ENCODE data around the gene OBSCN.
"Not testable (repeated sequence)": the region's sequence is repeated elsewhere in the genome, so short reads cannot be mapped to it uniquely, and the experiment has no call there.

The OBSCN gene

DNA sequence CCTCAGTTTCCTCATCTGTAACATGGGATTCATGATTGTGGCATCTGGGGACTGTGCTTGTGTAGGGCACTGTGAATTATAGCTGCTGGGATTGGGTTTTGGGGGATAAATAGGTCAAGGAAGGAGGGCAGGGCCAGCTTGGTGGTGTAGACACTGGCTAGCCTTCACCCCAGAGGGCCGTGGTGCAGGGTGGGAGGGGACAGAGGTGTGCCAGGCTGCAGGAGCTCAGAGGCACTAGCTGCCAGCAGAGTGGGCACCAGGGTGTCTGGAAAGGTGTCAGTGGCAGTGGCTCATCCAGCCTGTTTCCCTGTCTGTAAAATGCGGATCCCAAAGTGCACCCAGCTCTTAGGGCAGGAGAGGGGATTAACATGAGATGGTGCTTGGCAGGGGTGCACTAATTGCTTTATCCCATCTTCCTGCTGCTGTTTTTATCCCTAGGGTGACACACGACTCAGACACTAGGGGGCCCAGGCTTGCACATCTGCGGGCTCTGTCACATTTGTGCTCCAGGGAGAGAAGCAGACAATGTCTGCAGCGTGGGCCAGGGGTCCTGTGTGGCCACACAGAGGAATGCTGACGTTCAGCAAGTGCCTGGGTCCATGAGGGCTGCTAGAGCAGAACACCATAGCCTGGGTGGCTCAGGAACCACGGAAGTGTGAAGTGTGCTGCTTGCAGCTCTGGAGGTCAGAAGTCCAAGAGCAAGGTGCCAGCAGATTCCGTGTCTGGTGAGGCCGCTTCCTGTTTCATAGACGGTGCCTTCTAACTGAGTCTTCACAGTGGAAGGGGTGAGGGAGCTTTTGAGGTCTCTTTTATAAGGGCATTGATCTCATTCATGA is 19.3 kb downstream of the OBSCN start:
- peak; percentile 66 for DNase-seq (ENCODE audit: low read depth)

DNA sequence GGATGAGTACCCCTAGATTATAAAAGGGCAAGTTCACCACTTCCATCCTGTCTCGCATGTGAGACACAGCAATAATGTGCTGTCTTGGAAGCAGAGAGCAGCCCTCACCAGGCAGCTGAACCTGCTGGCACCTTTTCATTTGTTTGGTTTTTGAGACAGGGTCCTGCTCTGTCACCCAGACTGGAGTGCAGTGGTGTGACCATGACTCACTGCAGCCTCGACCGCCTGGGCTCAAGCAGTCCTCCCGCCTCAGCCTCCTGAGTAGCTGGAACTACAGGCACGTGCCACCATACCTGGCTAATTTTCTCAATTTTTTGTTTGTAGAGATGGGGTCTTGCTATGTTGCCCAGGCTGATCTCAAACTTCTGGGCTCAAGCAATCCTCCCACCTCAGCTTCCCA is 20.3 kb downstream of the OBSCN start:
- DNase-seq (ENCODE audit: low read depth) = not testable (repeated sequence)

DNA sequence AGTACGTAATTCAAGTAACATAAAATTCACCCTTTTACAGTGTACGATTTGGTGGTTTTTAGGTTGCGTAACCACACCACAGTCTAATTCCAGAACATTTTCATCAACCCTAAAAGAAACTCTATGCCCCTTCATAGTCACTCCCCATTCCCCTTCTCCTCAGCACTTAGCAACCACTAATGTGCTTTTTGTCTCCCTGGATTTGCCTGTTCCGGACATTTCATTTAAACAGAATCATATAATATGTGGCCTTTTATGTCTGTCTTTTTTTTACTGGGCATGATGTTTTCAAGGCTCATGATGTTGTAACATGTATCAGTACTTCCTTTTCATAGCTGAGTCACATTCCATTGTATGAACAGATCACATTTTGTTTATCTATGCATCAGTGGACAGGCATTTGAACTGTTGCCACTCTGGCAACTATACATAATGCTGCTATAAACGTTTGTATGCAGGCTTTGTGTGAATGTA is 20.8 kb downstream of the OBSCN start:
- peak; percentile 95 for DNase-seq (ENCODE audit: low read depth)

DNA sequence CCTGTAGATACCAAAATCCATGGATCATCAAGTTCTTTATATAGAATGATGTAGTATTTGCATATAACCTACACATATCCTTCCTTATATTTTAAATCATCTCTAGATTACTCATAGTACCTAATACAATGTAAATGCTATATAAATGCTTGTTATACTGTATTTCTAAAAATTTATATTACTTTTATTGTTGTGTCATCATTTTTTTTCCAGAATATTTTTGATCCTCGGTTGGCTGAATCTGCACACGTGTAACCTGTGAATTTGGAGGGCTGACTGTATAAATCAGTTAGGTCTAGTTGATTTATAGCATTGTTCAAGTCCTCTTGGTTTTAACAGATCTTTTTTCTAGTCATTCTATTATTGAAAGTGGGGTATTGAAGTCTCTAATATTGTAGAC is 23.3 kb downstream of the OBSCN start:
- no peak for DNase-seq (ENCODE audit: low read depth)

DNA sequence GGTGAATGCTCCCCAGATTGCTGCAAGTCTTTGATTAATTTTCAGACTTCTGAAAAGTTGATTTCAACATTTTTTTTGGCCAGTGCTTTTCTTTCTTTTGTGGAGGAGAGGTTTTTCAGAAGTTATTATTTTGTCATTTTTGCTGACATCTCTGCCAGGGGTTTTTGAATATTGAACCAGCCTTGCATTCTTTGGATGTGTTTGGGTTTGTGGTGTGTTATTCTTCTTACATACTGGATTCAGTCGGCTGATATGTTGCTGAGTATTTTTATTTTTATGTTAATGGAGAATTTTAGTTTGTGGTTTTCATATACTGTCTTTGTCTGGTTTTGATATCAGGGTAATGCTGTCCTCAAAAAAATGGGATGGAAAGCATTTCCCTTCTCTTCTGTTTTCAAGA is 25.3 kb downstream of the OBSCN start:
- no peak for DNase-seq (ENCODE audit: low read depth)

DNA sequence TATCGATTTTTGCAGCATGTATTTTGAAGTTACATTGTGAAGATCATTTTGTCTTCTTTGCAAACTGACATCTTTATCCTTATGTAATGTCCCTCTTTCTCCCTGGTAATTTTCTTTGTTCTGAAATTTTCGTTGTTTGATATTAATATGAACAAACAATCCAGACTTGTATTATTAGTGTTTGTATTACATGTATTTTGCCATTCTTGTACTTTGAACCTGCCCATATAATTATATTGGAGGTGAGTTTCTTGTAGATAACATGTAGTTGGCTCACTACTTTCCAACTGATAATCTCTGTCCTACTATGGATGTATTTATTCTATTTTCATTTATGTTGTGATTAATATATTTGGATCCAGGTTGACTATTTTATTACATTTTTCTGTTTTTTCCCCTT is 27.1 kb downstream of the OBSCN start:
- DNase-seq (ENCODE audit: low read depth) = no peak

DNA sequence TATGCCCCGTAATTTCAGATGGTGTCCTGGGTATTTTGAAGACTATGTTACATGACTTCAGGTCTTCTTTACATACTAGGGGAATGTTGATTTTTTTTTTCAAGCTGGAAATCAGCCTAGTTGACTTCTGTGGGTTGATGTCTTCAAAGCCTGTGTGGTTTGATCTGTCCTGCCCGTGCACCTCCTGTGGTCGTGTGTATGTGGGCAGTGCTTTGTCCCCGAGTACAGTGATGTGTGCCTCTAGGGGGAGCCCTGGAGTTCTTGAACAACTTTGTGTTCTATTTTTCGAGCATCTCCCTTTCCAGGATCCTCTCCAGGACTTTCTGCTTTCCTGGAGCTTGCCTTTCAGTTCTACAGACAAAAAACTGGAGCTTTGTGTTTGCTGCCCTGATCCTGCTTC is 28.9 kb downstream of the OBSCN start:
- peak; percentile 66 for DNase-seq (ENCODE audit: low read depth)

DNA sequence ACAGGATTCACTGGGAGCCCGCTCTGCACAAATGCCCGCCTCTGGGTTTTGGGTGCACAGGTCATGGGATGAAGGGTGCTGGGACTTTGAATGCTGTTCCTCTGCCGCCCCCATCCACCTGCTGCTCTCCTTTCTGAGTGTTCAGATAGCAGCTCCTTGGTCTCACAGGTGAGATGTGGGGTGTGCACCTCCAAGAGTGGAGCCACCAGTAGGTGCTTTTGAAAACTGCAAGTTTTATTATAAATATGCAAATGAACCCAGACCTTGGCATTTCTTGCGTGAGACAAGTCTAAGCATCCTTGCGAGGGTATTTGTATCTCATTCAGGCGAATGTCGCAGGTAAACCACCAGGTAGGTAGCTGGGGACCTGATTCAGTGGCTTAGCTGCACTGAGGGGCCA is 30.2 kb downstream of the OBSCN start:
- DNase-seq (ENCODE audit: low read depth) = no peak

DNA sequence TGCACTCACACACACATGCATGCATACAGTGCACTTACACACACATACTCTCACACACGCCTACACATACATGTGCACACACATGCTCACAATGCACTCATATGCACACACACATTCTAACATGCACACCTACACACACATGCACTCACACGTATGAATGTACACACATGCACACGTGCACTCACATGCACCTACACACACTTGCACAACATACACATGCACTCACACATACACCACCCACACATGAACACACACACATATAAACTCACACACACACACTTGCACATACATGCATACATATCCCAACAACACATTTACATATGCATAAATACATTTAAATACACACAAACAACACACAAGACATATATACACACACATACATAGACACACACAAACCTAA is 30.6 kb downstream of the OBSCN start:
- no peak for DNase-seq (ENCODE audit: low read depth)

DNA sequence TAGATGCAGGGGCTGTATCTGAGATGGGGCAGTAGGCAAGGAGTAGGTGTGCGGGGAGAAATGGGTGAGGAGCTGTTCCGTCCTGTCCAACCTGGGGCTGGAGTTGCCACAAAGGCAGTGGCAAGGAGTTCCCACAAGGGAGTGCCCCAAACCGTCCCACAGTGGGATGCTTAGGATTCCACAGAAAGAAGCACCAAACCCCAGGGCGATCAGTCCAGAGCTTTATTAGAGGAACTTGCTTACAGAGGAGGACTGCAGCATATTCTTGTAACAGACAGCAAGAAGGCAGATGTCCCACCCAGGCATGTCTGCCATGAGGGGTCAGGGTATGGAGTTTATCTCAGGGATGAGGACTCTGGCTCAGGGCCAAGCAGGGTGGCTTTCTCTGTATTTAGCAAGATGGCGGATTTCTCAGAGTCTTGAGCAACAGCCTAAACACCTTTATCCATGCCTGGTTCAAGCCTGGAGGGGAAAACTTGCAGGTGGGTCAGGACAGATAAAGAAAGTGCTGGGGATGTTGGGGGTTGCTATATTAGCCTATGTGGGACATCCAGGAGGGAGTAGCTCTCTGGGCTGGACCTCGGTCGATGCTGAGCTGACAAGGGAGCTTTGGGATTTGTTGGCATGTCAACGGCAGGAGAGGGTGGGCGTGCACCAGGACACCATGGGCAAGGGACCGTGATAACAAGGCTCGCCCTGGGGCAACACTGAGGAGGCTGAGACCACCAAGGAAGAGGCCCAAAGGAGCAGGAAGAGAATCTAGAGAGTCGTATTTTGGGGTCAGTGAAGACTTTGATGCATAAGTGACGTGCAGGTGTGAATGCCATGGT is 32.8 kb downstream of the OBSCN start:
- DNase-seq (ENCODE audit: low read depth) = no peak

DNA sequence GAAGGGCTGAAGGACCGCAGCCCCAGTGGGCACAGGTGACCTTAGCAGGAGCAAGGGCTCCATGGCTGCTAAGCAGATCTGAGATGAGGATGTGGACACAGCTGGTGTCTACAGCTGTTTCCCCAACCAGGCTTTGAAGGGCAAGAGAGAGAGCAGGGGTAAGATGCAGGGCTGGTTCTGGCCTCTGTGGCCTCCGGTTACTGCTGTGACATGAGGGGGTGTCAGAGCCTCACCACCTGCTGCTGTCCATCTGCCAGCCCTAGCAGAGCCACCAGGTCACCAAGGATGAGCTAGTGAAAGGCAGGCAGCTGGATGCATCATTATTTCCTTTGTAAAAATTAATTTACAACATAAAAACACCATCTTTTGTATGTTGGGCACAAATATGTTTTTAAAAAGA is 33.4 kb downstream of the OBSCN start:
- no peak for DNase-seq (ENCODE audit: low read depth)

DNA sequence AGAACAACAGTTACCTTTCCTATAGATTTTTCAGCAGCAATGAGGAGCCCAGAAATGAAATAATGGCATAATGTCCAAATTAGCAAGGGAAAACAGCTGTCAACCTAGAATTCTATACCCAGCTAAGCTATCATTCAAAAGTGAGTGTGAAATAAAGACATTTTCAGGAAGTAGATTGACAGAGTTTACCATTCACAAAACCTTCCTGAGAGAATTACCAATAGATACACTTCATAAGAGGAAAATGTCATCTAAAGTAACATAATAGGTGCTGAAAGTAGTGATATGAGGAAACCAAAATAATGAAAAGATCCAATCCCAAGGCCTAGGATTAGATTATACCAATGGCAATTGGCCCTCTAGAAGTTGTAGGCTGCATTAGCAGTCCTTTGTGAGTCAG is 34.6 kb downstream of the OBSCN start:
- DNase-seq (ENCODE audit: low read depth) = no peak

DNA sequence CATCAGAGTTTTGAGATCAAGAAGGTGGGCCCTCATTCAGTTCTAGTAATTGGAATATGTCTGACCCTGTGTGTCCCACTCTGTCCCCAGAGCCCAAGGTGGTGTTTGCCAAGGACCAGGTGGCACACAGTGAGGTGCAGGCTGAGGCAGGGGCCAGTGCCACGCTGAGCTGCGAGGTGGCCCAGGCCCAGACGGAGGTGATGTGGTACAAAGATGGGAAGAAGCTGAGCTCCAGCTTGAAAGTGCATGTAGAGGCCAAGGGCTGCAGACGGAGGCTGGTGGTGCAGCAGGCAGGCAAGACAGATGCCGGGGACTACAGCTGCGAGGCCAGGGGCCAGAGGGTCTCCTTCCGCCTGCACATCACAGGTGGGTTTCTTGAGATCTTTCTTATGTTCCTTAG is 35.2 kb downstream of the OBSCN start:
- DNase-seq (ENCODE audit: low read depth) = no peak

DNA sequence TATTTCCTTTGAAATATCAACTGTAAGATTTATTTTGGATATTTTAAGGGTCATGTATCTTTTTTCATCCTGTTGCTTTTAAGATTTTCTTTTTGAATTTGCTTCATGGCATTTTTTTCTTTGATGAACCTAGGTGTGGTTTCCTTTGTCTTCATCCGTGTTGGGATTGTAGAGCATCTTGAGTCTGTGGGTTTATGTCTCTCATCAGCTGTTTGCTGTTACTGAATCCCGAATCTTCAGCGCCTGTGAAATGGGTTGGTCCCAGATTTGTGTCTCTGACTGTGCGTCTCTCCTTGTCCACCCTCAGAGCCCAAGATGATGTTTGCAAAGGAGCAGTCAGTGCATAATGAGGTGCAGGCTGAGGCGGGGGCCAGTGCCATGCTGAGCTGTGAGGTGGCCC is 36.1 kb downstream of the OBSCN start:
- not testable (repeated sequence) for DNase-seq (ENCODE audit: low read depth)

DNA sequence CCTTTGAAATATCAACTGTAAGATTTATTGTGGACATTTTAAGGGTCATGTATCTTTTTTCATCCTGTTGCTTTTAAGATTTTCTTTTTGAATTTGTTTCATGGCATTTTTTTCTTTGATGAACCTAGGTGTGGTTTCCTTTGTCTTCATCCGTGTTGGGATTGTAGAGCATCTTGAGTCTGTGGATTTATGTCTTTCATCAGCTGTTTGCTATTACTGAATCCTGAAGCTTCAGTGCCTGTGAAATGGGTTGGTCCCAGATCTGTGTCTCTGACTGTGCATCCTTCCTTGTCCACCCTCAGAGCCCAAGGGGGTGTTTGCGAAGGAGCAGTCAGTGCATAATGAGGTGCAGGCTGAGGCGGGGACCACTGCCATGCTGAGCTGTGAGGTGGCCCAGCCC is 37.3 kb downstream of the OBSCN start:
- DNase-seq (ENCODE audit: low read depth) = no peak

DNA sequence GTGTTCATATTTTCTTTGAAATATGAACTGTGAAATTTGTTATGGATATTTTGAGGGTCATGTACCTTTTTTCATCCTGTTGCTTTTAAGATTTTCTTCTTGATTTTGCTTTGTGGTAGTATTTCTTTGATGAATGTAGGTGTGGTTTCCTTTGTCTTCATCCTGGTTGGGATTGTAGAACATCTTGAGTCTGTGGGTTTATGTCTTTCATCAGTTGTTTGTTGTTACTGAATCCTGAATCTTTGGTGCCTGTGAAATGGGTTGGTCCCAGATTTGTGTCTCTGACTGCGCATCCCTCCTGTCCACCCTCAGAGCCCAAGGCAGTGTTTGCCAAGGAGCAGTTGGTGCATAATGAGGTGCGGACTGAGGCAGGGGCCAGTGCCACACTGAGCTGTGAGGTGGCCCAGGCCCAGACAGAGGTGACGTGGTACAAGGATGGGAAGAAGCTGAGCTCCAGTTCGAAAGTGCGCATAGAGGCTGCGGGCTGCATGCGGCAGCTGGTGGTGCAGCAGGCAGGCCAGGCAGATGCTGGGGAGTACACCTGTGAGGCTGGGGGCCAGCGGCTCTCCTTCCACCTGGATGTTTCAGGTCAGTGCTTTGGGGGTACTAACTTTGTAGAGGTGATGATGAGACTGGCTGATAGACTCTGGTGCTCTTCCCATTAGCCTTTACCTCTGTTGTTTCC is 38.5 kb downstream of the OBSCN start:
- DNase-seq (ENCODE audit: low read depth) = no peak

DNA sequence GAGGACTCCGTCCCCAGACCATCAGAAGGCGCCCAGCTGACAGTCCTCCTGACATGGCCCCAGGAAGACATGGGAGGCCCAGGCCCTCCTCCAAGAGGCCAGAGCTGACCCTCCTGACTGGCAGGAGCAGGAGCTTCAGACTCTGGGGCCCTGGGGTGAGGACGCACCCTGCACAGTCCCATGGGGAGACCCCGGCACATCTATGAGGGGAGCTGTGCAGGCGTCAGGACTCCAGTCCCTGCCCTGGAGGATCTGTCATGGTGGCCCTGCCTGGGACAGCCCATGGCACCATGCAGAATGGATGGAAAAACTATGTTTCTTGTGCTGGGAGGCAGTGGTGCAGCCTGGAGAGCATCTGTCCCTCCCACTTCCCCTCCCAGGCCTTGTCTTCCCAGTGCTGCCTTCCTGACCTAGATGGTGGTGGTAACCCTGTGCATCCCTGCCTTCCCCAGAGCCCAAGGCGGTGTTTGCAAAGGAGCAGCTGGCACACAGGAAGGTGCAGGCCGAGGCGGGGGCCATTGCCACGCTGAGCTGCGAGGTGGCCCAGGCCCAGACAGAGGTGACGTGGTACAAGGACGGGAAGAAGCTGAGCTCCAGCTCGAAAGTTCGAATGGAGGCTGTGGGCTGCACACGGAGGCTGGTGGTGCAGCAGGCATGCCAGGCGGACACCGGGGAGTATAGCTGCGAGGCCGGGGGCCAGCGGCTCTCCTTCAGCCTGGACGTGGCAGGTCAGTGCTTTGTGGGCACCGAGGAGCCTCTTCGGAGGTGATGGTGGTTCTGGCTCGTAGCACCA is 41.9 kb downstream of the OBSCN start:
- no peak for DNase-seq (ENCODE audit: low read depth)

DNA sequence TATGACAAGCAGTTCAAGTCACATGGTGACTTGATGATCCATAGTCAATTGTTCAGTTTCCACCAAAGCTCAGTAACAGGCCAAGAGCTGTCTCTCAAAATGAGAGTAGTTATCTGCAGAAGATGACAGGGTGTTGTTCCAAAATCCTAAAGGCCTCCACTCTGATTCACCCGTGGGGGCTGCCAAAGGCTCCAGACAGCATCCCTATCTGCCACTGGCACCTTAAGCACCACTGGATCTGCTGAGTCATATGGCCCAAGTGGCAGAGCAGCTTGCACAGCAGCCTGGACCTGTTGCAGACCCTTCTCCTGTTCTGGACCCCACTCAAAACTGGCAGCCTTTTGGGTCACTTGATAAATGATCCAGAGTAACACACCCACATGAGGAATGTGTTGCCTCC is 44.6 kb downstream of the OBSCN start:
- not testable (repeated sequence) for DNase-seq (ENCODE audit: low read depth)

DNA sequence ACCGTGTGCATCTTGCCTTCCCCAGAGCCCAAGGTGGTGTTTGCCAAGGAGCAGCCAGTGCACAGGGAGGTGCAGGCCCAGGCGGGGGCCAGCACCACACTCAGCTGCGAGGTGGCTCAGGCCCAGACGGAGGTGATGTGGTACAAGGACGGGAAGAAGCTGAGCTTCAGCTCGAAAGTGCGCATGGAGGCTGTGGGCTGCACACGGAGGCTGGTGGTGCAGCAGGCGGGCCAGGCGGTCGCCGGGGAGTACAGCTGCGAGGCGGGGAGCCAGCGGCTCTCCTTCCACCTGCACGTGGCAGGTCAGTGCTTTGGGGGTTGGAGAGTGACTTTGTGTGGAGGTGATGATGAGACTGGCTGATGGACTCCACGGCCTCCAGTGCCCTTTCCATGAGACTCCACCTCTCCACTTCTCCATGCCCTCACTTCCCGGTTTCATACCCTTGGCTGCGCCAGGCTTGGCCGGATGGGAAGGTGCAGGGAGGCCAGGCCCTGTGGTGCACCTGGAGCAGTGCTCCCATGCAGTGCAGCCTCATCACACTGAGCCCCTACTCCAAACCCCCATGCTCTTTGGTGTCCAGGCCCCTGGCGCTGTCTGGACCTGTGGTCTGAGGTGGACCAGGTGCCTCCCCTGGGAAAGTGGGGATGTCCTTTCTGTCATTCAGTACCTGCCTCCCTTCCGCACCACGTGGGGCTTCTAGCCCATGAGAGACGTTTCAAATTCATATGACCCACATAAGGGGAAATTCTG is 49.0 kb downstream of the OBSCN start:
- no peak for DNase-seq (ENCODE audit: low read depth)

DNA sequence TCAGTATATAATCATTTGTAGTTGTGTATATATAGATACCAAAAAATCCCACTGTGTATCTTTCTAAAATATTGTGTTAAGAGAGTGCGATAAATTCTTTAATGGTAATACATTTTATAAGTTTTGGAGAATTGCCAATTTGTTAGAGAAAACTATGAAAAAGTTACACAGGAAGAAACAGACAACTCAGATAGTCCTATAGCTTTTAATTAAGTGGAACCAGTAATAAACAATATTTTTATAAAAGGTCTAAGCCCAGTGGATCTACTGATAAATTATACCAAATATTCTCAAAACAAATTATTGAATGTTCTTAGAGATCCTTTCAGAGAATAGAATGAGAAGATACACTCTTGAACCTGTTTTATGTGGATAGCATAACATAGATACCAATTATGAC is 50.6 kb downstream of the OBSCN start:
- no peak for DNase-seq (ENCODE audit: low read depth)

DNA sequence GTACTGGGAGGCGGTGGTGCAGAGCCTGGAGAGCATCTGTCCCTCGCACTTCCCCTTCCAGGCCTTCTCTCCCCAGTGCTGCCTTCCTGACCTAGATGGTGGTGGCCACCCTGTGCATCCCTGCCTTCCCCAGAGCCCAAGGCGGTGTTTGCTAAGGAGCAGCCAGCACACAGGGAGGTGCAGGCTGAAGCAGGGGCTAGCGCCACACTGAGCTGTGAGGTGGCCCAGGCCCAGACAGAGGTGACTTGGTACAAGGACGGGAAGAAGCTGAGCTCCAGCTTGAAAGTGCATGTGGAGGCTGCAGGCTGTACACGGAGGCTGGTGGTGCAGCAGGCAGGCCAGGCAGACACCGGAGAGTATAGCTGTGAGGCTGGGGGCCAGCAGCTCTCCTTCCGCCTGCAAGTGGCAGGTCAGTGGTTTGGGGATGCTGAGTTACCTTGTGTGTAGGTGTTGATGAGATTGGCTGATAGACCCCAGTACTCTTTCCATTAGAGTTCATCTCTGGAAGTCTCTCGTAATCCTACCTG is 51.6 kb downstream of the OBSCN start:
- DNase-seq (ENCODE audit: low read depth) = no peak
